PFSK-1 (cell line): Measurements from ENCODE around the gene MRI1.

Source experiments
- FOXP2 ChIP-seq: optimal IDR thresholded peaks from 2 replicates; pipeline ENCODE3; 2011; ENCODE audit warnings: borderline replicate concordance, control low read depth, inconsistent platforms; ENCODE audit not compliant: insufficient read depth; ENCODE audit errors: extremely low read length, extremely low read depth
- POLR2AphosphoS5 ChIP-seq: IDR thresholded peaks from 2 replicates; pipeline ENCODE4 v1.6.1; 2012; ENCODE audit warnings: low read depth, mild to moderate bottlenecking, control low read depth, low read length, moderate library complexity
- REST ChIP-seq, 2 experiments: IDR thresholded peaks; 2 replicates each; pipeline versions ENCODE4 v1.6.1 to v1.8.0; 2011 to 2012; ENCODE audit warnings: low read depth in 2 of 2, low read length in 2 of 2, control low read depth in 1 of 2, inconsistent platforms in 1 of 2, mild to moderate bottlenecking in 1 of 2, moderate library complexity in 1 of 2; ENCODE audit not compliant: insufficient read depth in 1 of 2
- SIN3A ChIP-seq: IDR thresholded peaks from 2 replicates; pipeline ENCODE4 v1.6.1; 2012; ENCODE audit warnings: mild to moderate bottlenecking, low read length, moderate library complexity, borderline replicate concordance; ENCODE audit not compliant: insufficient read depth
- TAF1 ChIP-seq: IDR thresholded peaks from 2 replicates; pipeline ENCODE4 v1.6.1; 2012; ENCODE audit warnings: low read length, control low read depth, borderline replicate concordance; ENCODE audit not compliant: insufficient read depth

Gene MRI1

GRCh38 chr19:13747098-13747453 is 17.2 kb upstream of the MRI1 start:
- TF ChIP-seq SIN3A (no peak), REST (IDR thresholded peaks at IDR 0.05; ENCODE audit: insufficient read depth in 1 of 2, low read depth in 2 of 2, low read length in 2 of 2) (no peak), TAF1 (no peak), POLR2AphosphoS5 (no peak), FOXP2 (no peak)

GRCh38 chr19:13748169-13748828 is 16.0 kb upstream of the MRI1 start:
- no peak for TF ChIP-seq TAF1
- no peak for TF ChIP-seq POLR2AphosphoS5
- no peak for TF ChIP-seq SIN3A
- no peak for TF ChIP-seq REST (IDR thresholded peaks at IDR 0.05; ENCODE audit: insufficient read depth in 1 of 2, low read depth in 2 of 2, low read length in 2 of 2)
- TF ChIP-seq FOXP2 = no peak

DNA sequence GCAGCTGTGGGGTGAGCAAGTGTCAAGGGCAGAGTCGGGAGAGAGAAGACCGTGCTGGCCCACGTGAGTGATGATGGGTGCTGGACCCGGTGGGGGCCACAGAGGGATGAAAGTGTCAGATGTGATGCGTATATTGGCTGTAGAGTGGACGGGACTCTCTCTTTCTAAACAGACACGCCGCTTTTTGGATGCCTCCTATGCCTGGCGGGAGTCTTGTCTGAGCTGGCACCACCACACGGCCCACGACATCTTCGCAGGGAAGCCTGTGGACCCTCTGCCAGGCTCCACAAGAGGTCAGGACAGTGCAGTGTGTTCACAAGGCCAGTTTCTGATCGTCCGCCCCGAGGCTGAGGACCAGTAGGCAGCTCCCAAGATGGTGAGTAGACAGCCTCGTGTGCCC is 12.9 kb upstream of the MRI1 start:
- TF ChIP-seq REST (IDR thresholded peaks at IDR 0.05; ENCODE audit: insufficient read depth in 1 of 2, low read depth in 2 of 2, low read length in 2 of 2) (no peak), TAF1 (no peak), POLR2AphosphoS5 (no peak), SIN3A (no peak), FOXP2 (no peak)

GRCh38 chr19:13756210-13756609 is 8.1 kb upstream of the MRI1 start:
- TF ChIP-seq REST (IDR thresholded peaks at IDR 0.05; ENCODE audit: insufficient read depth in 1 of 2, low read depth in 2 of 2, low read length in 2 of 2) (no peak), SIN3A (no peak), FOXP2 (no peak)
